ENCODE data around the gene IL10RA.

Gene IL10RA

DNA sequence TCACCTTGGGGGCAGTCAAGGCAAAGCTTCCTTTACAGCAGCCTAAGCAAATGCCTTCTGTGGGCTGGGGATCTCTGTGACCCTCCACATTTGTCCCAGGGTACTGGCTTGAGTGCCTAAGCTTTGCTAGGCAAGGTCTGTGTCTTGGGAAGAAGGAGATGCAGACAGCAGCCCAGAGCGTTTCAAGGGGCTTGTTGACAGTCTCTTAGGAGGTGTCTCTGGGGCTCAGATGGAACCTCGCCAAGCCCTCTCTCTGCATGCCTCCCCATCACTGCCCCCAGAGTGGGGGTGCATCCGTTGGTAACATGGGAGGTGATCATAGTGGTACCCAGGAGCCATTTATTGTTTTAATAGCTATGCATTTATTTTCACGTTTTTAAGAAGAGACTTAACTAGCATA lies 61.6 kb downstream of the IL10RA start:
- H3K9me3 ChIP-seq (ENCODE audit: insufficient read depth, low read length): no peaks in the 10 kb centered on the region
- no peaks in the 10 kb centered on the region for H3K36me3 ChIP-seq (replicated peaks; ENCODE audit: low read depth, low read length)
- peak overlapping the region; percentile 96 for H3K27ac ChIP-seq (ENCODE audit: low read length)
- peaks cover 96% of the 10 kb centered on the region for H3K4me1 ChIP-seq (ENCODE audit: low read length)
- H2AFZ ChIP-seq (ENCODE audit: low read depth, low read length): no peak overlapping the region
- TF ChIP-seq EZH2phosphoT487 (IDR thresholded peaks at IDR 0.05; ENCODE audit: low read depth): no peak
- TF ChIP-seq, protein P1, sequence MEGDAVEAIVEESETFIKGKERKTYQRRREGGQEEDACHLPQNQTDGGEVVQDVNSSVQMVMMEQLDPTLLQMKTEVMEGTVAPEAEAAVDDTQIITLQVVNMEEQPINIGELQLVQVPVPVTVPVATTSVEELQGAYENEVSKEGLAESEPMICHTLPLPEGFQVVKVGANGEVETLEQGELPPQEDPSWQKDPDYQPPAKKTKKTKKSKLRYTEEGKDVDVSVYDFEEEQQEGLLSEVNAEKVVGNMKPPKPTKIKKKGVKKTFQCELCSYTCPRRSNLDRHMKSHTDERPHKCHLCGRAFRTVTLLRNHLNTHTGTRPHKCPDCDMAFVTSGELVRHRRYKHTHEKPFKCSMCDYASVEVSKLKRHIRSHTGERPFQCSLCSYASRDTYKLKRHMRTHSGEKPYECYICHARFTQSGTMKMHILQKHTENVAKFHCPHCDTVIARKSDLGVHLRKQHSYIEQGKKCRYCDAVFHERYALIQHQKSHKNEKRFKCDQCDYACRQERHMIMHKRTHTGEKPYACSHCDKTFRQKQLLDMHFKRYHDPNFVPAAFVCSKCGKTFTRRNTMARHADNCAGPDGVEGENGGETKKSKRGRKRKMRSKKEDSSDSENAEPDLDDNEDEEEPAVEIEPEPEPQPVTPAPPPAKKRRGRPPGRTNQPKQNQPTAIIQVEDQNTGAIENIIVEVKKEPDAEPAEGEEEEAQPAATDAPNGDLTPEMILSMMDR (IDR thresholded peaks at IDR 0.05; ENCODE audit: low read depth, low read length): no peak
- H3K4me2 ChIP-seq (ENCODE audit: low read length): peak overlapping the region; percentile 60
- no peaks in the 10 kb centered on the region for H3K27me3 ChIP-seq (ENCODE audit: low read depth, low read length)
- peak overlapping the region; percentile 86 for H3K9ac ChIP-seq (ENCODE audit: low read length)
- no peaks in the 10 kb centered on the region for H4K20me1 ChIP-seq (ENCODE audit: insufficient read depth, low read length)
- H3K79me2 ChIP-seq (ENCODE audit: low read length): no peaks in the 10 kb centered on the region
- H3K4me3 ChIP-seq (ENCODE audit: low read length): no peak overlapping the region

DNA sequence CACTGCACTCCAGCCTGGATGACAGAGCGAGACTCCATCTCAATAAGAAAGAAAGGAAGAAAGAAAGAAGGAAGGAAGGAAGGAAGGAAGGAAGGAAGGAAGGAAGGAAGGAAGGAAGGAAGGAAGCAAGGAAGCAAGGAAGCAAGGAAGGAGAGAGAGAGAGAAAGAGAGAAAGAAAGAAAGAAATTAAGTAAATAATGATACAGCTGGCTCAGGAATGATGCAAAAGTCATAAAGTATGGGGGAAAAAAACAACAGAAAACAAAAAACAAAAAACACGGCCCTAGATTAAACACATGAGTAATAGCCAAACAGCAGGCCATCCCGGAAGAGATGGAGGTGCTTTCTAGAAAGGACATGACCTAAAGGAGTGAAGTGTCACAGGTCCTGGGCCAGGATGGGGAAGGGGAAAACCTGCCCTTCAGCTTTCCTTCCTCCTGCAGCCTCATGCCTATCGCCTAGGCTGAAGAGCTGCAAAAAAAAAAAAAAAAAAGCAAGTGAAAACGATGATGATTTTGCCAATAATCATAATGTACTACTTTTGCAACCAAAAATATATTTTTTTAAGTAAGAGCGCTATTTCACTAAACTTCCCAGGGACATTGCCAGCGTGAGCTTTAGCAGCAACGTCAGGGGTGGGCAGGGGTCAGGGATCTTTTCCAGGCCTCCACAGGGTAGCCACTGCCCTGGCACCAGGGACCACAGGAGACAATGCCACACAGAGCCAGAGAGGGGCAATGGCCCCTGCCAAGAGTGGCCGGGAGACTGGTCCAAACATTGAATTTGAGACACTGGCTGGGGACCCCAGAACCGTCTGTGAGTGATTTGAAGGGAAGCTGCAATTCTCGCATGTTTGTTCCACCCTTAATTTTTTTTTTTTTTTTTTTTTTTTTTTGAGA lies 62.5 kb downstream of the IL10RA start:
- no peaks in the 10 kb centered on the region for H3K27me3 ChIP-seq (ENCODE audit: low read depth, low read length)
- no peak overlapping the region for H2AFZ ChIP-seq (ENCODE audit: low read depth, low read length)
- peak overlapping the region; percentile 24 for H3K4me2 ChIP-seq (ENCODE audit: low read length)

DNA sequence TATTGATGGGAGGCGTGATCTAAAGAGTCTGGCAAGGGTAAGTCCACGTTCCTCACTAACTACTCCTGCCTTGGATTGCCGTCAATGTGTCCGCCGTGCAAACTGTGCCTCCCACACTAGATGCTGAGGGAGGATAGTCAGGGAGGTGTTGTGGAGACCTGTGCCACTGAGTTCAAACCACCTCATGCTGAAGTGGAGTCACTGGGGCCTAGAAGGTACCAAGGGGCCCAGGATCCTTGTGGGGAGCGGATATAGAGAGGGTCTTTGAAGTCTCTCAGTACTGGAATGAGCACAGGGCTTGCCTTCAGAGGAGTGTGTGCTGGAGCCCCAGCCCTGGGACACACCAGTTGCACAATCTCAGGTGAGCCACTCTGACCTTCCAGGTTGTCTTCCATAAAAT lies 63.6 kb downstream of the IL10RA start:
- peaks cover 87% of the 10 kb centered on the region for H3K4me1 ChIP-seq (ENCODE audit: low read length)
- H2AFZ ChIP-seq (ENCODE audit: low read depth, low read length): no peak overlapping the region
- no peak overlapping the region for H3K4me3 ChIP-seq (ENCODE audit: low read length)
- H3K27me3 ChIP-seq (ENCODE audit: low read depth, low read length): no peaks in the 10 kb centered on the region
- no peaks in the 10 kb centered on the region for H3K36me3 ChIP-seq (replicated peaks; ENCODE audit: low read depth, low read length)
- TF ChIP-seq, protein P1 (IDR thresholded peaks at IDR 0.05; ENCODE audit: low read depth, low read length): no peak
- no peak for TF ChIP-seq EZH2phosphoT487 (IDR thresholded peaks at IDR 0.05; ENCODE audit: low read depth)
- no peak overlapping the region for H3K4me2 ChIP-seq (ENCODE audit: low read length)
- no peaks in the 10 kb centered on the region for H3K79me2 ChIP-seq (ENCODE audit: low read length)
- H3K9me3 ChIP-seq (ENCODE audit: insufficient read depth, low read length): no peaks in the 10 kb centered on the region
- H3K9ac ChIP-seq (ENCODE audit: low read length): peak overlapping the region; percentile 6; the same call in 1 of the 2 replicates
- peak overlapping the region; percentile 82 for H3K27ac ChIP-seq (ENCODE audit: low read length)
- no peaks in the 10 kb centered on the region for H4K20me1 ChIP-seq (ENCODE audit: insufficient read depth, low read length)

More for the DNA sequence above, 62.5 kb downstream of the IL10RA start:
- no peak overlapping the region for H3K4me3 ChIP-seq (ENCODE audit: low read length)
- no peaks in the 10 kb centered on the region for H3K79me2 ChIP-seq (ENCODE audit: low read length)
- H4K20me1 ChIP-seq (ENCODE audit: insufficient read depth, low read length): no peaks in the 10 kb centered on the region
- peaks cover 95% of the 10 kb centered on the region for H3K4me1 ChIP-seq (ENCODE audit: low read length)
- TF ChIP-seq EZH2phosphoT487 (IDR thresholded peaks at IDR 0.05; ENCODE audit: low read depth): no peak
- TF ChIP-seq, protein P1 (IDR thresholded peaks at IDR 0.05; ENCODE audit: low read depth, low read length): no peak
- peak overlapping the region; percentile 86; the same call in 1 of the 2 replicates for H3K9ac ChIP-seq (ENCODE audit: low read length)
- no peaks in the 10 kb centered on the region for H3K36me3 ChIP-seq (replicated peaks; ENCODE audit: low read depth, low read length)
- H3K27ac ChIP-seq (ENCODE audit: low read length): peak overlapping the region; percentile 96
- no peaks in the 10 kb centered on the region for H3K9me3 ChIP-seq (ENCODE audit: insufficient read depth, low read length)

DNA sequence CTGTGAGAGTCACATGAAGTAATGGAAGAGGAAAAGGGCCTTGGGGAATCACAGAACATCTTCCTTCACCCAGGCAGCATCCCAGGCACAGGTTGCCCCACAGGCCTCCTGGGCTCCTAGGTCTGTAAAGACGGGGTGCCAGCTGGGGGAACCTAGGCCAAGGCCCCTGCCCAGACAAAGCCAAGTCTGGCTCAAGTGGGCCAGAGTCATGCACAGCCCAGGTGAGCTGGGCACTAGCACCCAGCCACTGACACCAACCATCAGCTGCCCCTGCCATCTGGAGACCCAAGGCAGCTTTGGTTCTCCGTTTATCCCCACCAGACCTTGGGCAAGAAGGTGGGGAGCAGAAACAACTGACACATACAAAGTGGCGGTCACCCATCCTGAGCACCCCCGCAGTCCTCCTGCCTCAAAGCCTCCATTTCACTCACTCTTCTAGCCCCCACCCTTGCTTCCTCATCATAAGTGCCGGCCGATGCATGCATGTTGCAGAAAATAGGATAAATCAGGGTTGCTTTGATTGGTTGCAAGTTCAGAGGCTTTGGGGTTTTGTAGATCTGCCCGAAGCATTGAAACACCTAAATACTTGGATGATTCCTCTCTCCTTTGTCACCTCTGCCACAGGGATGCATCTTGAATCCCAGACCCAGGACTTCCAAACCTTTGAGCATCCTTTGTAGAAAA lies 64.2 kb downstream of the IL10RA start:
- H3K27me3 ChIP-seq (ENCODE audit: low read depth, low read length): no peaks in the 10 kb centered on the region

More for the DNA sequence above, 64.2 kb downstream of the IL10RA start:
- Histone ChIP-seq H4K20me1 (ENCODE audit: insufficient read depth, low read length) (no peaks in the 10 kb centered on the region), H3K4me2 (ENCODE audit: low read length) (no peak overlapping the region), H3K79me2 (ENCODE audit: low read length) (no peaks in the 10 kb centered on the region), H2AFZ (ENCODE audit: low read depth, low read length) (no peak overlapping the region), H3K4me1 (ENCODE audit: low read length) (peaks cover 81% of the 10 kb centered on the region), H3K27ac (ENCODE audit: low read length) (peak overlapping the region; percentile 82), H3K9ac (ENCODE audit: low read length) (peak overlapping the region; percentile 65; the same call in 1 of the 2 replicates), H3K36me3 (replicated peaks; ENCODE audit: low read depth, low read length) (no peaks in the 10 kb centered on the region), H3K9me3 (ENCODE audit: insufficient read depth, low read length) (no peaks in the 10 kb centered on the region), H3K4me3 (ENCODE audit: low read length) (no peak overlapping the region)
- TF ChIP-seq EZH2phosphoT487 (IDR thresholded peaks at IDR 0.05; ENCODE audit: low read depth): no peak
- TF ChIP-seq, protein P1 (IDR thresholded peaks at IDR 0.05; ENCODE audit: low read depth, low read length): no peak

Measured in OCI-LY3 (cell line).